Measurements from ENCODE around the gene LIMD2. TPM values are rescaled to one million over a fixed set of nuclear protein-coding genes. Genes with fewer than 3 reads are reported as not detected.

LIMD2 gene
- total and polyA plus RNA-seq, 9 donors: 1.5 to 13.2 (median 9.0) TPM

GRCh38 chr17:63701456-63701820 is 1.5 kb upstream of the LIMD2 start:
- intact Hi-C loops (cut with DNase I): no loop called here

GRCh38 chr17:63700528-63701455 is 867 bp upstream of the LIMD2 start:
- intact Hi-C loops (cut with DNase I): no loop called here
- H3K27ac ChIP-seq: peak overlapping the region; percentile 44 to 55
- no peaks in the 10 kb centered on the region for H3K27me3 ChIP-seq
- no peaks in the 10 kb centered on the region for H3K9me3 ChIP-seq
- TF ChIP-seq CTCF (IDR thresholded peaks at IDR 0.05): peak in 1 of 3 donors; percentile 23
- TF ChIP-seq EP300 (IDR thresholded peaks at IDR 0.05): no peak
- no peak for TF ChIP-seq POLR2A (IDR thresholded peaks at IDR 0.05)
- DNase-seq: peak in 4 of 5 donors; percentile 50 to 71 (median 57)
- peak overlapping the region; percentile 44 for H3K4me3 ChIP-seq
- WGBS, 3 donors: 4 to 8% (median 7%) methylated on average over 31 to 88 of the region's 88 CpGs
- H3K36me3 ChIP-seq: no peaks in the 10 kb centered on the region
- peaks cover 7% of the 10 kb centered on the region for H3K4me1 ChIP-seq (ENCODE audit: insufficient read depth)

More at GRCh38 chr17:63701456-63701820, 1.5 kb upstream of the LIMD2 start:
- 65 to 77% (median 75%) methylated on average over 10 of the region's 10 CpGs for WGBS, 3 donors
- no peak for TF ChIP-seq CTCF (IDR thresholded peaks at IDR 0.05)
- TF ChIP-seq EP300 (IDR thresholded peaks at IDR 0.05): no peak
- Histone ChIP-seq H3K4me3 (no peak overlapping the region), H3K27ac (peak overlapping the region in 1 of 2 donors; percentile 55), H3K9me3 (no peaks in the 10 kb centered on the region), H3K36me3 (no peaks in the 10 kb centered on the region), H3K4me1 (ENCODE audit: insufficient read depth) (peaks cover 7% of the 10 kb centered on the region), H3K27me3 (no peaks in the 10 kb centered on the region)
- no peak for DNase-seq

- H3K4me1 ChIP-seq (ENCODE audit: insufficient read depth): peaks cover 7% of the 10 kb centered on the region
- peak in 3 of 5 donors; percentile 53 to 61 (median 53) for DNase-seq
- intact Hi-C loops (cut with DNase I): no loop called here
These were observed 863 bp downstream of the LIMD2 start for GRCh38 chr17:63698886-63699637.

More at GRCh38 chr17:63698886-63699637, 863 bp downstream of the LIMD2 start:
- no peaks in the 10 kb centered on the region for H3K36me3 ChIP-seq
- H3K4me3 ChIP-seq: peak overlapping the region; percentile 44
- TF ChIP-seq POLR2A (IDR thresholded peaks at IDR 0.05) (no peak), EP300 (IDR thresholded peaks at IDR 0.05) (no peak), CTCF (IDR thresholded peaks at IDR 0.05) (no peak)
- no peaks in the 10 kb centered on the region for H3K27me3 ChIP-seq
- H3K27ac ChIP-seq: peak overlapping the region; percentile 44 to 55
- H3K9me3 ChIP-seq: no peaks in the 10 kb centered on the region
- 16 to 20% (median 19%) methylated on average over 28 to 45 of the region's 45 CpGs for WGBS, 3 donors
